Measurements from ENCODE around the gene HYAL2. TPM values are rescaled to one million over a fixed set of nuclear protein-coding genes. Genes with fewer than 3 reads are reported as not detected.

The HYAL2 gene
- total RNA-seq, 1 donor from 2014 or later = 123 TPM

GRCh38 chr3:50341996-50342650, 19.6 kb upstream of the HYAL2 start:
- H3K4me3 ChIP-seq (ENCODE audit: low read depth, low read length) = no peak overlapping the region
- no peak for DNase-seq (ENCODE audit: low read depth)
- no peak for TF ChIP-seq CTCF (conservative IDR thresholded peaks at IDR 0.05; ENCODE audit: low read depth, low read length)

- H3K4me3 ChIP-seq (ENCODE audit: low read depth, low read length) = no peak overlapping the region
- no peak for DNase-seq (ENCODE audit: low read depth)
- TF ChIP-seq CTCF (conservative IDR thresholded peaks at IDR 0.05; ENCODE audit: low read depth, low read length) = no peak
These were observed 19.0 kb upstream of the HYAL2 start for GRCh38 chr3:50341537-50341936.

GRCh38 chr3:50340448-50341329, 18.1 kb upstream of the HYAL2 start, which contains the start of gene RASSF1:
Gene RASSF1, minus strand, starts transcription at chr3:50340836. Its CDS starts 31 bp downstream, at chr3:50340805.
- no peak for DNase-seq (ENCODE audit: low read depth)
- no peak within 1 kb of the TSS for H3K4me3 ChIP-seq (ENCODE audit: low read depth, low read length)
- TF ChIP-seq CTCF (conservative IDR thresholded peaks at IDR 0.05; ENCODE audit: low read depth, low read length) = no peak

GRCh38 chr3:50340147-50340447, 17.6 kb upstream of the HYAL2 start:
- TF ChIP-seq CTCF (conservative IDR thresholded peaks at IDR 0.05; ENCODE audit: low read depth, low read length) = no peak
- no peak for DNase-seq (ENCODE audit: low read depth)
- no peak overlapping the region for H3K4me3 ChIP-seq (ENCODE audit: low read depth, low read length)

GRCh38 chr3:50339485-50340146, 17.1 kb upstream of the HYAL2 start:
- no peak for TF ChIP-seq CTCF (conservative IDR thresholded peaks at IDR 0.05; ENCODE audit: low read depth, low read length)
- DNase-seq (ENCODE audit: low read depth) = no peak
- H3K4me3 ChIP-seq (ENCODE audit: low read depth, low read length) = no peak overlapping the region

GRCh38 chr3:50338965-50339364, 16.4 kb upstream of the HYAL2 start:
- H3K4me3 ChIP-seq (ENCODE audit: low read depth, low read length) = no peak overlapping the region
- no peak for DNase-seq (ENCODE audit: low read depth)
- no peak for TF ChIP-seq CTCF (conservative IDR thresholded peaks at IDR 0.05; ENCODE audit: low read depth, low read length)
